ENCODE measurements around the gene VAMP8. TPM values are rescaled to one million over a fixed set of nuclear protein-coding genes. Genes with fewer than 3 reads are reported as not detected.
"Not testable (repeated sequence)": the region's sequence is repeated elsewhere in the genome, so short reads cannot be mapped to it uniquely, and the experiment has no call there.

VAMP8 gene
- total and polyA plus RNA-seq, 10 of the 15 experiments (the other 5 are each of a cell fraction or from before 2014, with no cell fraction given) = 93.6 to 744 (median 217) TPM

- TF ChIP-seq ZNF687 (IDR thresholded peaks at IDR 0.05) (peak; percentile 65), CHD4 (IDR thresholded peaks at IDR 0.05) (no peak), LARP7 (IDR thresholded peaks at IDR 0.05) (peak; percentile 100), SREBF2 (IDR thresholded peaks at IDR 0.05; ENCODE audit: low read length) (no peak)
Observed at GRCh38 chr2:85602476-85603234, 25.3 kb downstream of the VAMP8 start, which contains the start of gene TMEM150A (continued).

- ChIA-PET SMC1A (ENCODE audit: uncharacterized antibody, unreplicated experiment) (interaction anchor here (1.9 kb wide), 1 partner anchor 9 kb away, joined by 6 read pairs; the partner anchor contains the start of gene RNF181), CTCF (interaction anchor here (0.7 to 1.6 kb wide), 3 partner anchors 9 to 36 kb away, joined by 4 to 7 read pairs (median 5); partner anchors contain the start of gene RNF181), POLR2A (interaction anchor here (2.1 kb wide), 1 partner anchor 9 kb away, joined by 10 read pairs; the partner anchor contains the start of gene RNF181)
- FAIRE-seq; H4K20me1 ChIP-seq (ENCODE audit: control insufficient read depth, insufficient read depth); in situ Hi-C loops (cut with MboI); H3K9me3 ChIP-seq (replicated peaks; ENCODE audit: control insufficient read depth, insufficient read depth, low read length); ATAC-seq; H2AFZ ChIP-seq (ENCODE audit: control insufficient read depth, low read depth, low read length); H3K79me2 ChIP-seq (ENCODE audit: control insufficient read depth, insufficient read depth, low read length); H3K9ac ChIP-seq (ENCODE audit: control insufficient read depth, insufficient read depth, low read length); H3K27me3 ChIP-seq (replicated peaks in 1 of 2; ENCODE audit: control insufficient read depth in 2 of 2, insufficient read depth in 2 of 2, low read length in 1 of 2); BruUV-seq (replicated peaks); H3K27ac ChIP-seq (ENCODE audit: control insufficient read depth, insufficient read depth); H3K4me3 ChIP-seq; DNase-seq (ENCODE audit: low read depth, low spot score); H3K4me1 ChIP-seq (ENCODE audit: control insufficient read depth, insufficient read depth, low read length); RAD21 ChIA-PET (ENCODE audit: unreplicated experiment); intact Hi-C loops (cut with micrococcal nuclease; ENCODE audit: unreplicated experiment): not testable (repeated sequence)
- peaks cover 2 to 15% of the 10 kb centered on the region in 2 experiments; a peak in 3 of 4 replicates for H3K36me3 ChIP-seq (ENCODE audit: control insufficient read depth in 2 of 2, insufficient read depth in 2 of 2, low read length in 1 of 2)
- peak overlapping the region; percentile 1; the same call in 1 of the 2 replicates for H3K4me2 ChIP-seq (ENCODE audit: control insufficient read depth, insufficient read depth)
- WGBS (ENCODE audit: insufficient coverage, insufficient replicate concordance, low lambda C conversion rate, missing lambda C conversion rate) = 73% methylated on average over 3 of the region's 3 CpGs
Observed at GRCh38 chr2:85604133-85604444, 26.7 kb downstream of the VAMP8 start.

Measured in GM12878 (cell line).